GM12864 (cell line): ENCODE results near the gene TBCA.
"Not testable (repeated sequence)": the region's sequence is repeated elsewhere in the genome, so short reads cannot be mapped to it uniquely, and the experiment has no call there.

Experiments used
- DNase-seq: peaks from one replicate; pipeline ENCODE4 v3.0.0-alpha.2; 2011; ENCODE audit warnings: low read depth
- H3K4me3 ChIP-seq: 2 replicates; pipeline ENCODE4 v1.5.1; 2011; ENCODE audit warnings: mild to moderate bottlenecking, low read depth, low read length, control low read depth
- CTCF ChIP-seq: IDR thresholded peaks from 2 replicates; pipeline ENCODE4 v1.5.1; 2011; ENCODE audit warnings: low read depth, mild to moderate bottlenecking, moderate library complexity, low read length, control low read depth, inconsistent platforms; ENCODE audit errors: missing control alignments

Gene TBCA

GRCh38 chr5:77718934-77719610 is 57.1 kb downstream of the TBCA start:
- H3K4me3 ChIP-seq, result no peak overlapping the region
- no peak for TF ChIP-seq CTCF
- DNase-seq, result peak; percentile 15

- TF ChIP-seq CTCF, result no peak
- no peak overlapping the region for H3K4me3 ChIP-seq
- DNase-seq, result no peak
Measured at GRCh38 chr5:77709993-77710685, 66.0 kb downstream of the TBCA start.

GRCh38 chr5:77709340-77709739 is 66.8 kb downstream of the TBCA start:
- no peak overlapping the region for H3K4me3 ChIP-seq
- no peak for DNase-seq
- TF ChIP-seq CTCF, result no peak

GRCh38 chr5:77707791-77708190 is 68.3 kb downstream of the TBCA start:
- H3K4me3 ChIP-seq, result no peak overlapping the region
- TF ChIP-seq CTCF, result no peak
- DNase-seq, result no peak

- H3K4me3 ChIP-seq, DNase-seq: not testable (repeated sequence)
Measured at GRCh38 chr5:77699569-77699968, 76.6 kb downstream of the TBCA start.

GRCh38 chr5:77698920-77699319 is 77.2 kb downstream of the TBCA start:
- no peak for DNase-seq
- TF ChIP-seq CTCF, result no peak
- H3K4me3 ChIP-seq, result no peak overlapping the region

GRCh38 chr5:77697692-77698091 is 78.4 kb downstream of the TBCA start:
- no peak overlapping the region for H3K4me3 ChIP-seq
- DNase-seq, result no peak
- TF ChIP-seq CTCF, result no peak
